DND-41 (cell line): ENCODE results near the gene ARF4.

Experiments
- CTCF ChIP-seq: IDR thresholded peaks from 2 replicates; pipeline ENCODE4 v1.5.1; 2012; ENCODE audit warnings: borderline replicate concordance, low read length, moderate library complexity, mild to moderate bottlenecking; ENCODE audit not compliant: poor library complexity, severe bottlenecking; ENCODE audit errors: extremely low read depth
- EZH2 ChIP-seq: IDR thresholded peaks from 3 replicates; pipeline ENCODE4 v1.6.1; 2012; ENCODE audit warnings: borderline replicate concordance, low read depth, mild to moderate bottlenecking, moderate library complexity, low read length, inconsistent platforms; ENCODE audit not compliant: severe bottlenecking

- TF ChIP-seq CTCF = no peak
- TF ChIP-seq EZH2 = no peak
These were observed 19.3 kb downstream of the ARF4 start for GRCh38 chr3:57577801-57578200.
